IMR-90 (cell line): ENCODE data around the gene HAS3. TPM values are rescaled to one million over a fixed set of nuclear protein-coding genes. Genes with fewer than 3 reads are reported as not detected.

ENCODE experiments used
- ATAC-seq: fragments of 200-7000 bp; cut with Tn5 transposase; 2 replicates; pipeline ENCODE4 v1.9.1; 2020; ENCODE audit warnings: low read depth, mild to moderate bottlenecking, moderate library complexity
- BruUV-seq: library from RNA; stranded (reverse); fragments of 400-500 nt; replicated peaks from 2 replicates; lab custom pipeline; 2021; lab: Mats Ljungman, UMichigan
- CTCF ChIA-PET: fragments of 300-600 bp; formaldehyde crosslinking; extraction: SDS; loops from one replicate; lab custom pipeline; 2021; ENCODE audit warnings: antibody characterized with exemption; lab: Yijun Ruan, JAX
- POLR2A ChIA-PET: fragments of 300-600 bp; sonication (Branson Sonifier 250); formaldehyde crosslinking; loops from one replicate; lab custom pipeline; 2022; ENCODE audit warnings: antibody characterized with exemption; ENCODE audit not compliant: unreplicated experiment; lab: Charles Lee
- DNase-seq: peaks from one replicate; pipeline ENCODE4 v3.0.0; 2013
- H2AFZ ChIP-seq: replicated peaks from 2 replicates; pipeline ENCODE3; 2013; ENCODE audit warnings: low read length, mild to moderate bottlenecking; ENCODE audit not compliant: poor library complexity
- H2AK5ac ChIP-seq: 2 replicates; pipeline ENCODE4 v1.6.1; 2013; ENCODE audit warnings: low read depth, low read length, inconsistent platforms
- H2AK9ac ChIP-seq: replicated peaks from 2 replicates; pipeline ENCODE3; 2013; ENCODE audit warnings: mild to moderate bottlenecking, low read depth, low read length, moderate library complexity; ENCODE audit not compliant: poor library complexity
- H2BK120ac ChIP-seq: 2 replicates; pipeline ENCODE4 v1.6.1; 2013; ENCODE audit warnings: low read depth, low read length, inconsistent platforms
- H2BK15ac ChIP-seq: 3 replicates; pipeline ENCODE4 v1.6.1; 2013; ENCODE audit warnings: low read depth, low read length, inconsistent platforms
- H2BK20ac ChIP-seq: 2 replicates; pipeline ENCODE4 v1.6.1; 2013; ENCODE audit warnings: low read depth, mild to moderate bottlenecking, inconsistent platforms, low read length, moderate library complexity
- H2BK5ac ChIP-seq: 2 replicates; pipeline ENCODE4 v1.6.1; 2013; ENCODE audit warnings: mild to moderate bottlenecking, low read depth, low read length, inconsistent platforms; ENCODE audit not compliant: poor library complexity, severe bottlenecking
- H3K14ac ChIP-seq: replicated peaks from 2 replicates; pipeline ENCODE4 v1.6.1; 2013; ENCODE audit warnings: low read depth, low read length, inconsistent platforms
- H3K18ac ChIP-seq: 2 replicates; pipeline ENCODE4 v1.6.1; 2013; ENCODE audit warnings: low read depth, low read length, control low read depth
- H3K23ac ChIP-seq: 2 replicates; pipeline ENCODE4 v1.6.1; 2013; ENCODE audit warnings: low read depth, low read length, inconsistent platforms
- H3K27ac ChIP-seq: 2 replicates; pipeline ENCODE4 v1.5.1; 2013; ENCODE audit warnings: mild to moderate bottlenecking, control low read depth, low read length; ENCODE audit not compliant: insufficient read depth
- H3K27me3 ChIP-seq: 2 replicates; pipeline ENCODE4 v1.6.1; 2013; ENCODE audit warnings: low read length; ENCODE audit not compliant: control insufficient read depth, insufficient read depth
- H3K36me3 ChIP-seq: 2 replicates; pipeline ENCODE4 v1.6.1; 2013; ENCODE audit warnings: low read length, mixed read lengths; ENCODE audit not compliant: control insufficient read depth, insufficient read depth
- H3K4ac ChIP-seq: 2 replicates; pipeline ENCODE4 v1.6.1; 2013; ENCODE audit warnings: low read depth, low read length, inconsistent platforms
- H3K4me1 ChIP-seq: 2 replicates; pipeline ENCODE4 v1.6.1; 2013; ENCODE audit warnings: low read length, mixed read lengths; ENCODE audit not compliant: control insufficient read depth, insufficient read depth
- H3K4me2 ChIP-seq: 2 replicates; pipeline ENCODE4 v1.6.1; 2013; ENCODE audit warnings: low read depth, mild to moderate bottlenecking, control low read depth, low read length, moderate library complexity
- H3K4me3 ChIP-seq: 2 replicates; pipeline ENCODE4 v1.5.1; 2013; ENCODE audit warnings: low read depth, mild to moderate bottlenecking, control low read depth, low read length, moderate library complexity; ENCODE audit not compliant: insufficient read depth
- H3K56ac ChIP-seq: 2 replicates; pipeline ENCODE4 v1.6.1; 2013; ENCODE audit warnings: low read length, inconsistent platforms; ENCODE audit not compliant: insufficient read depth; ENCODE audit errors: extremely low read depth
- H3K79me1 ChIP-seq, 2 experiments: 2 replicates each; pipeline ENCODE4 v1.6.1; 2013; ENCODE audit warnings: low read length in 2 of 2, inconsistent platforms in 1 of 2, low read depth in 1 of 2
- H3K9ac ChIP-seq: 2 replicates; pipeline ENCODE4 v1.6.1; 2013; ENCODE audit warnings: low read depth, low read length, control low read depth
- H3K9me1 ChIP-seq: 2 replicates; pipeline ENCODE4 v1.6.1; 2013; ENCODE audit warnings: low read length, inconsistent platforms; ENCODE audit not compliant: insufficient read depth
- H3K9me3 ChIP-seq: 2 replicates; pipeline ENCODE4 v1.6.1; 2013; ENCODE audit warnings: low read length; ENCODE audit not compliant: control insufficient read depth, insufficient read depth
- H4K20me1 ChIP-seq: 2 replicates; pipeline ENCODE4 v1.6.1; 2013; ENCODE audit warnings: low read length, inconsistent platforms; ENCODE audit not compliant: insufficient read depth
- H4K5ac ChIP-seq: 2 replicates; pipeline ENCODE4 v1.6.1; 2013; ENCODE audit warnings: mild to moderate bottlenecking, low read depth, low read length, control low read depth
- H4K8ac ChIP-seq, 2 experiments: 2 replicates each; pipeline ENCODE4 v1.6.1; 2013; ENCODE audit warnings: low read depth in 2 of 2, low read length in 2 of 2, control low read depth in 1 of 2, inconsistent platforms in 1 of 2
- H4K91ac ChIP-seq: 2 replicates; pipeline ENCODE4 v1.6.1; 2013; ENCODE audit warnings: low read depth, low read length, inconsistent platforms; ENCODE audit not compliant: insufficient read depth
- BHLHE40 ChIP-seq: fragments of 150-350 bp; IDR thresholded peaks from 2 replicates; pipeline ENCODE4 v1.6.1; 2016; ENCODE audit warnings: mild to moderate bottlenecking, low read depth, low read length
- CHD1 ChIP-seq: IDR thresholded peaks from 2 replicates; pipeline ENCODE4 v1.6.1; 2012; ENCODE audit warnings: low read depth, low read length, improper control_type of control experiment
- CTCF ChIP-seq: conservative IDR thresholded peaks from 2 replicates; pipeline ENCODE4 v1.5.1; 2012; ENCODE audit warnings: mild to moderate bottlenecking, low read depth, low read length, improper control_type of control experiment
- FOS ChIP-seq: fragments of 150-350 bp; IDR thresholded peaks from 2 replicates; pipeline ENCODE4 v1.6.1; 2016; ENCODE audit warnings: low read depth, low read length
- MAFK ChIP-seq: IDR thresholded peaks from 2 replicates; pipeline ENCODE4 v1.6.1; 2012; ENCODE audit warnings: low read depth, low read length, improper control_type of control experiment
- MXI1 ChIP-seq: IDR thresholded peaks from 2 replicates; pipeline ENCODE4 v1.6.1; 2012; ENCODE audit warnings: low read depth, mild to moderate bottlenecking, low read length, moderate library complexity, borderline replicate concordance
- NFE2L2 ChIP-seq: fragments of 150-350 bp; IDR thresholded peaks from 2 replicates; pipeline ENCODE4 v1.6.1; 2016; ENCODE audit warnings: low read depth, mild to moderate bottlenecking, low read length
- POLR2A ChIP-seq: IDR thresholded peaks from 2 replicates; pipeline ENCODE4 v1.6.1; 2012; ENCODE audit warnings: mild to moderate bottlenecking, low read depth, low read length
- RAD21 ChIP-seq: IDR thresholded peaks from 2 replicates; pipeline ENCODE4 v1.6.1; 2012; ENCODE audit warnings: low read length, improper control_type of control experiment
- RCOR1 ChIP-seq: IDR thresholded peaks from 2 replicates; pipeline ENCODE4 v1.6.1; 2012; ENCODE audit warnings: mild to moderate bottlenecking, low read length, improper control_type of control experiment; ENCODE audit not compliant: insufficient replicate concordance
- RFX5 ChIP-seq: IDR thresholded peaks from 2 replicates; pipeline ENCODE4 v1.8.0; 2012; ENCODE audit warnings: low read depth, mild to moderate bottlenecking, low read length, moderate library complexity
- USF2 ChIP-seq: fragments of 150-350 bp; IDR thresholded peaks from 2 replicates; pipeline ENCODE4 v1.6.1; 2017; ENCODE audit warnings: mild to moderate bottlenecking, antibody characterized with exemption, low read length, low read depth
- WGBS, 2 experiments: methylation state at CpG; one replicate each; pipeline versions ENCODE4 v1.1.5 to v1.1.7; 2013; ENCODE audit warnings: missing lambda C conversion rate in 2 of 2; ENCODE audit not compliant: insufficient read length in 1 of 2; ENCODE audit errors: extremely low coverage in 2 of 2; 5-methylcytosine and 5-hydroxymethylcytosine counted together
- dilution Hi-C: fragments of 300-500 bp; cut with HindIII; formaldehyde crosslinking; loops from one replicate; pipeline ENCODE4 v1.14.3; 2018; ENCODE audit warnings: low sequenced_read_pairs; ENCODE audit not compliant: unreplicated experiment
- in situ Hi-C: fragments of 300-500 bp; cut with MboI; formaldehyde crosslinking; loops from 3 replicates; pipeline ENCODE4 v1.14.3; 2019; ENCODE audit warnings: low sequenced_read_pairs, inconsistent platforms, mixed read lengths
- intact Hi-C: fragments of 100-400 bp; cut with micrococcal nuclease; formaldehyde crosslinking; loops from 2 replicates; pipeline ENCODE4 v1.10.0; 2022
- polyA plus RNA-seq, 3 experiments: library from polyadenylated mRNA; depleted of rRNA; stranded (reverse); fragments of >200 nt; gene quantifications; 2 replicates each; pipeline ENCODE4 v1.2.3, GENCODE V29; 2012; ENCODE audit warnings: low replicate concordance in 1 of 3
- total RNA-seq: library from RNA; depleted of rRNA; stranded (reverse); fragments of >200 nt; gene quantifications from 2 replicates; pipeline ENCODE4 v1.2.3, GENCODE V29; 2012

Gene HAS3
- total and polyA plus RNA-seq, 2 of the 4 experiments (the other 2 are of a cell fraction) = 0.36 to 0.97 TPM

- TF ChIP-seq RCOR1 (no peak), RFX5 (no peak), CTCF (no peak), NFE2L2 (no peak), MXI1 (no peak), CHD1 (no peak), BHLHE40 (no peak), POLR2A (no peak), MAFK (no peak), RAD21 (no peak), USF2 (no peak), FOS (no peak)
- H2AK5ac ChIP-seq = no peak overlapping the region
- H3K4me3 ChIP-seq = no peak overlapping the region
- no peaks in the 10 kb centered on the region for H3K27me3 ChIP-seq
- intact Hi-C loops = no loop called here
- H3K18ac ChIP-seq = no peak overlapping the region
- DNase-seq (no peak), ATAC-seq (no peak)
- H2BK5ac ChIP-seq = no peak overlapping the region
- POLR2A ChIA-PET = no interaction called here
- H4K5ac ChIP-seq = no peak overlapping the region
- H2AFZ ChIP-seq = no peak overlapping the region
- no peak overlapping the region for H4K8ac ChIP-seq
- H4K20me1 ChIP-seq = no peaks in the 10 kb centered on the region
- no peak overlapping the region for H3K4ac ChIP-seq
- no peak overlapping the region for H2BK120ac ChIP-seq
- dilution Hi-C loops = no loop called here
- H3K9me3 ChIP-seq = no peaks in the 10 kb centered on the region
- H3K36me3 ChIP-seq = peaks cover 47% of the 10 kb centered on the region
- H3K56ac ChIP-seq = no peak overlapping the region
- H2BK20ac ChIP-seq = no peak overlapping the region
- WGBS, 2 experiments = 100% methylated on average over 2 of the region's 5 CpGs; no CpG with 5 or more reads in 1 of the 2 experiments
- no peaks in the 10 kb centered on the region for H3K9me1 ChIP-seq
- CTCF ChIA-PET = interaction anchor here (1.0 to 1.8 kb wide), 2 partner anchors 9 to 17 kb away, joined by 4 to 6 read pairs; no protein-coding TSS in a partner anchor
- H3K23ac ChIP-seq = no peak overlapping the region
- H2AK9ac ChIP-seq = no peak overlapping the region
- no peak overlapping the region for H4K91ac ChIP-seq
- H3K9ac ChIP-seq = no peak overlapping the region
- no TSS peak for BruUV-seq
- peaks cover 2% of the 10 kb centered on the region; the same call in 1 of the 2 replicates for H3K4me1 ChIP-seq
- peaks cover 18 to 28% of the 10 kb centered on the region in 2 experiments for H3K79me1 ChIP-seq
- H3K27ac ChIP-seq = no peak overlapping the region
- no peak overlapping the region for H3K4me2 ChIP-seq
- H2BK15ac ChIP-seq = no peak overlapping the region
- no peak overlapping the region for H3K14ac ChIP-seq
- in situ Hi-C loops = no loop called here
Observed at GRCh38 chr16:69141014-69141413, 35.6 kb downstream of the HAS3 start.
